Suppressor macrophage (primary cell): ENCODE data around the gene PARD3.

Source experiments
- DNase-seq, 4 experiments: peaks; one replicate each; pipeline ENCODE4 v3.0.0-alpha.2; 2020 to 2022

The PARD3 gene

DNA sequence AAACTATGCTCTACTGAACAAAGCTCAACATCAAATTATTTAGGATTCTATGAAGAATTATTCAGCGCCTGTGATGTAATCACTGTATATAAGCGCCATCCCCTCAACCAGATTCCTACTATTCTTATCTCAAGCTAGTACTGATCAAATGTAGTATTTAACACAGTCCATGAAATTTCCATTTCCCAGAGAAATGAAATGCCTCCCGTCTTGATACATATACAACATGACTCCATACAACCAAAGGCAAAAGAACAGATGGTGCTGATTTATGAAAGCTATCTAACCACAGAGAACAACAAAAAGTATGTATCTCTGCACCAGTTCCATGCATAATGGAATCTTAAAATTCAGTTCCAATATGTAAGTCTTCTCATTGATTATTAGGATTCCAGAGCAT, 406.1 kb downstream of the PARD3 start:
- no peak for DNase-seq

DNA sequence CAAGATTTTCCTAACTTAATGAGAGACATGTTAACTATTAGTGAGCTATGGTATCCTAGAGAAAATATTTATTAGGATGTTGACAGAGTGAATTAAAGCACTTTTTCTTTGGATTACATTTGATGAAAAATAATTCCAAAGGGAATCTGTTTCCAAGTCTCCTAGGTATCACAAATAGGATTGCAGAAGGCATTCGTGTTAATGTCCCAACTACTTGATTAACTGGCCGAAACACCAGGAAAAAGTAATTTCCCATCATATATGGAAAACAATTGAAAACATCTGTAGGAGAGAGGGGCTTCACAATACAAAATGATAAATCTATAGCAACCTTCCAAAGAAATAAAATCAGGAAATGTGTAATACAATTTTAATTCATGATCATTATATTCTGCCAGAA, 406.7 kb downstream of the PARD3 start:
- no peak for DNase-seq

DNA sequence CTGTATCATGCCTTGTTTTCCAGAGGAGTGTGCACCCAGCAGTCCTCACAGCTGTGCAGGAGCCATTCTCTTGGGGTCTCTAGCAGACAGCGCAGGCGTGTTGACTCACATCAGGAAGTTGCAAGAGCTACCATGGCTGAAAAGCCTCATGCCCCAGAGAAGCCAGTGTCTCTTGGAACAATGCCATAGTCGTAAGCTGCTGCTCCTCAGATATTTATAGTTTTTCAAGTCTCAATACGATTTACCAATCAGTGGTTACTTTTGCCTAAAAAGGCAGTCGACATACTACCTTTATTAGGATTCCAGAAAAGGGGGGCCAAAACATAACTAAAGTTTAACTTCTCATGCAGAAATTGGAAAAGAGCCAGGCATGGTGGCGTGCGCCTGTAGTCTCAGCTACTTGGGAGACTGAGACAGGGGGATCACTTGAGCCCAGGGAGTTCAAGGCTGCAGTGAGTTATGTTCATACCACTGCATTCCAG, 407.7 kb downstream of the PARD3 start:
- DNase-seq, result peak; percentile 51 to 75 (median 68)

DNA sequence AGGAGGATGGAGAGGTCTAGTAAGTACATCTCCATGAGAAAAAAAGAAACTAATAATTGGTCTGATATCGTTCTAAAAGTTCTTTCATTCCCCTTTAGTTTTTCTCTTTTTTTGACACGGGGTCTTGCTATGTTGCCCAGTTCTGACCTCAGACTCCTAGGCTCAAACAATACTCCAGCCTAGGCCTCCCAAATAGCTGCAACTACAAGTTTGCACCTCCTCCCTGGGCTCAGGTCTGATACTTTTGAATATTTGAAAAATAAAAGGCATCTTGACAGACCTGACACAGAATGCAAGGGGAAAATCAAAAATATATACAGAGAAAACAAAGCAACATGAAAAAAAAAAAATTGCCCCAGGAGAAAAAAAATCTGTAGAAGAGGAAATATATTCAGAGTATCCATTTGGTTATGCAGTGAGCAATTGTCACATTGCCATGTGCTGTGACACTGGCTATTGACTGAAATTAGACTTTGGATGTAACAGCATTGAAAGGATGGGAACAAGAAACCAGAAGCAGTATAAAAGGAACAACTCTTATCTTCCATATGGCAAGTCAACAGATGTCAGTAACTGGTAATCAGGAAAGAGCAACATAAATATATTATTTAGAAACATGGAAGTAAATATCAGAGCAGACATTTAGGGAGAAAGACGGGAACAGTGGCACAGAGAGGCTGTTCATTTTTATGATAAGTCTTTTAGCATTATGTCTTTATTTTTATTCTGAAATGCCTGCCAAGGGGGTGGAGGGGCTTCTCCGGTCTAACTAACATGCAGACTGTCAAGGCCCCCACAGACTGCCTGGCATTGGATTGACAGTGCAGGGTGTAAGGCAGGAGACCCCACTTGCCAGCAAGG, 408.4 kb downstream of the PARD3 start:
- peak; percentile 21 to 60 (median 34) for DNase-seq

DNA sequence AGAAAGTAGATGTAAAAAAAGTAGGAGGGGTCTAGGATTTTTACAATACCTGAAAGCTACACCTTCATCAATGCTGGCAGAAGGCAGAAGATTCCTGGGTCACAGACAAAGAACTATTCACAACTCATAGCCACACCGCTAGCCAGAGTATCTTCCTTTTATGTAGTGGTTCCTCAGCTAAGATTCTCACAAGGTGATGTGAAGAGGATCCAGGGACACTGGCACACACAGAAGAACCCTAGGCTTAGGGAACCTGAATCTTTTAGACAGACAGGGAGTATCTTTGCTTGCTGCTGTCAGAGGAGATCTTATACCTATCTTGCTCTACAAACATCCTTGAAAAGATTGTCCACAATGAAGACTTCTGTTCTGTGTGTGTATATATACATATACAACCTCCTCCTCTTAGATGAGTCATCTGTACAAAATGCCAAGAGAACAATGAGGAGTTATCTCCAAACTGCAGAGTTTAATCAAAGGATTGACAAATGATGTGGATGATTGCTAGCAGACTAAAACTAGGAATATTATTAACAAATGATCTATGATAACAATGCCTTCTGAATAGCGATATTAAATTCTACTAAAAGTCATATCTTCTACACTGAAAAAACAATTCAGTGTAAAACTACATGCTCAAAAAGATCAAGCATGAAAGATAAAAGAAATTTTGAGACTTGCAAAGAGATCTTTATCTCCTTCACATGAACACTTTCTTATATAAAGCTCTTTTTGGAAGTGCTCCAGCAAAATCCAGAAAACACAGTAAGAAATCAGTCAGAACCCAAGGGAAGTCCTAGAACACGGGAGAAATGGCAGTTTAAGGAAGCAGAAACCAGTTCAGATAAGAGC, 409.3 kb downstream of the PARD3 start:
- DNase-seq, result peak in 1 of 4 experiments; percentile 4

DNA sequence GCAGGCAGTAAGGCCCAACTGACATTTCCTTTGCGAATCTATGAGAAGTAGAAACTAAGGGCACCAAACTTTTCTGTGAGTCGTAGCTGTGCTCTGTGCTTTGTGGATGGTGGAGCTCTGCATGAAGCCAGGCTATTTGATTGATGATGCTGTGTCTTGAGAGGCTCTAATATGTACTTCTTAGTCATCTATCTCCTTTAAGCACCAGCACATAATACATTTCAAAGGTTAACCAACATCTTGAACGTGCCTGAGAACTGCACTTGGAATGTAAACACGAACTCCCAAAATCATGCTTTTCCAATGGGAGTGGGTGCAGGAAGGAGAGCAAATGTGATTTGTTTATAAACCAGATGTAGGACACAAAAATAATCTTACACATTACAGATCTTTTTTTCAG, 411.6 kb downstream of the PARD3 start:
- no peak for DNase-seq

DNA sequence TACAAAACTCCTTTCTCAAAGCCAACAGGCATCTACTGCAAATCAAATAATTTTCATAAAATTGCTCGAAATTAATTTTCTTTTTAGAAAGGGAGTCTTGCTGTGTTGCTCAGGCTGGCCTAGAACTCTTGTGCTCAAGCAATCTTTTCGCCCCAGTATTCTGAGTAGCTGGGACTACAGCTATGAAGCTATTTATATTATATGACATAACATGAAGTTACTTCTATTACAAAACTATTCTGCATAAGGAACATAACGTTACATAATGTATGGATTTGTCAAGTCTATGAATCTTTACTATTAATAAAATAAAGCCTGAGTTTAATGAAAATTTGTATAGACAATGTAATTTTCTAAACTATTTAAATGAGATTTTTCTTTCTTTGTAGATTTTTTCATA, 415.0 kb downstream of the PARD3 start:
- peak in 2 of 4 experiments; percentile 22 to 28 for DNase-seq

DNA sequence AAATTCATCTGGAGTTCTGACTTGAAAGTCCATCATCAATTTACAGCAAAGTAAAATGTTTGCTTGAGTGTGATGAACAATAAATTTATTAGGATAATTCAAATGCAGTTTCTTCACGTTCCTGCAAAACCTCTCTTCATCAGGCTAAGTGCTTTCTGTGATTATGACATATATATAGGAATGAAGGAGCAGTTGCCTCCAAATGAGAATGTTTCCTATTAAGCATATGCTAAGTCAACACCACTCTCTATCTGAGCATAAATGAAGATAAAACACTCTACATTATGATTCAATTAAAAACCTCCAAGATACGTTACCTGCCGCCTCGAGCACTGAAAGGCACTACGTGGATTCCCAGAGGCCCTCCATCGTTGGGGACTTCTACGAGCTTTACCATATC, 416.1 kb downstream of the PARD3 start:
- no peak for DNase-seq

DNA sequence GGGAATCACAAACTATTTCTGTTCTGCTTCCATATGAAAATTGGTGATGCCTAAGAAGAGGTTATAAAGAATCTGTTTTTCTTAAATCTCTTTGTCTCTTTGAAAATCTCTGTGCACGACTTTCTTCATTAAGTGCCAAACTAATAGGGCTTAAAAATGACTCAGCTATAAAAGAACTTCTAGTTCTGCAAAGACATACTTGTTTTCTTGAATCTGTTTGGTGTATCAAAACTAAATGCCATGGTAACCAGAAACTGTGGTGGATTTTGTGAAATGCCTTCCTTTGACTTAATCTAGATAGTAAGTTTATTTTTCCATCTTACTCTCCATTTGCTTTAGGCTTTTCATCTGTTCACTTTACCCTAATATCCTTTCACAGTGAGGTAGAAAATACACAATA, 417.8 kb downstream of the PARD3 start:
- peak in 1 of 4 experiments; percentile 5 for DNase-seq

DNA sequence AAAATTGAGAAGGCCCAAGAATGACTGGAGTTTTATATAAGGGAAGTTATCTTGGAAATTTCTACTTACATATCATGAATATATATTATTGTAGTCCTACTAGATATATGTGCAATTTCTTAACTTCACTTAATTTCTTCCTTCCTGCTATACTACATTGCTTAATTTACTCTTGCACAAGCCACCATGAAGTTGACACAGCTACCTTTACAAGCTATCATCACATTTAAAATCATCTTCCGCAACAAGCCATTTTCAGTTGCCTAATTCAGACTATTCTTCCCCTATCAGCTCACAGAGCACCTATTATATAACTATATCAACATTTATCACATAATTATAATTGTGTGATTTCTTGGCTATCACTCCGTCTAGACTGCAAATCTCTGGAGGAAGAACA, 418.4 kb downstream of the PARD3 start:
- DNase-seq, result peak in 2 of 4 experiments; percentile 33 to 40

DNA sequence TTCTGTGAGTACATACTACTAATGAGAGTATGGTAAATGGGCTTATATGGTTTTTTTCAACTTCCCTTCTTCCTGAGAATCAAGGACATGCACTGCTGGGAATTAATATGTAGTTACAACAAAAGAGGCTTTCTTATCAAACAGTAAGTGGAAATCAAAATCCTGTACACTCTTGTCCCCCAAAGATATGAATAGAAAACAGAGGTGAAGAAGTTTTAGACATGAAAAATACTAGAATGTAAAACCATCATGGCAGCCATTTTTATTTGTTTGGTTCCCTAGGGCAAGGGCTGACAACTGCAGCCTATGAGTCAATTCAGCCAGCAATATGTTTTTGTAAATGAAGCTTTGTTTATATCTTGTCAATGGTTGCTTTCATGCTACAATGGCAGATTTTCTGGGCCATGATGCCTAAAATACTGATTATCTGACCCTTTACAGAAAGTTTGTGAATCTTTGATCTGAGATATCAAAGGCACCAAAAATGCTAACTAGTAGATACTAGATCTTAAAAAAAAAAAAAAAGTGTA, 422.4 kb downstream of the PARD3 start:
- no peak for DNase-seq

DNA sequence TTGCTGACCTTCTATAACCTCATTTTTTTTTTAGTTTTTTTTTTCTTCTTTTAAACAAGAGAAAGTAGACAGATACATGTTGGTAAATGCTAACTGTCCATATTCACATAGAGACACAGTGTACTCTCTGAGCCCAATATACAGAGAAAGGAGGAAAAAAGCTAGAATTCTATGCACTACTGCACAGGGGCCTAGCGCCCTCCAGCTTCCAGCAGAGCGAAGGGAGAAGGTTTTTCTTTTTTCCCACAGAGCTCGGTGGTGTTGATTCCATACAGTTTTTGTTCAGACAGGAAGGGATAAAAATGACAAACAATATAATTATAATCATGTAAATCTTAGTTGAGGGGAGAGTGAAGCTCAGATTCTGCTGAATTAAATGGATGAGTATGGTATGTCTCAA, 423.9 kb downstream of the PARD3 start:
- peak in 3 of 4 experiments; percentile 4 to 29 (median 19) for DNase-seq

DNA sequence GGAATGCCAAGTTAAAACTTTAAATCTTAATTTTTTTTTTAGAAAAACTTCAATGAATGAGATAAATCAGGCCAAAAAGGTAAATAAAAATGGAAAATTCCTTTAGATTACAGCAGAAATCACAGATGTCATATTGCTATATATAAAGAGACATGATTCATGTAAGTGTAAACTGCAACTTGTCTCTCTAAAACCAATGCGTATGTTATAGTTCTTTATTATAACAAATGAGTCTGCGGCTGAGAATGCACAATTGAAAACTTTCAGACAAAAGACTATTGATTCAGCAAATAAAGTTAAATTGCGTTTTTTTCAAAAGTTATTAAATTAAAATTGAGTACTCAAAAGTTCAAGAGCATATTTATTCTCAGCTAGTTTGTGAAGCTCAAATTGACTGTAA, 425.3 kb downstream of the PARD3 start:
- DNase-seq, result no peak

DNA sequence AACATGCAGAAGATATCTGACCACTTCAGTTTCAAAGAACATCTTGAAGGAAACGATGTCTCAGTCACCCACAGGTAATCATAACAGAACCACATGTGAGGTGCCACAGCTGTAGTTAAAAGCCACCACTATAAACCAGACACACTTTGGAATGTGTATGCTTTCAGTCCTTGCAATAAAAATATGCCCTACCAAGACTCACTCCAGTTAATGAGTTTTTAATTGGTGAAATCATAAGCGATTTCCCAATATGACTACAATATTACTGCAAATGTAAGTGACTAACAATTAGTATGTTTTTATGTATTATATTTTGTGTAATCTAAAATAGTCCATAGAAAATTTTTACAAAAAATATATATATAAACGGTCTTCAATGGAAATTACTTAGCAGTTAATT, 428.2 kb downstream of the PARD3 start:
- DNase-seq, result no peak

DNA sequence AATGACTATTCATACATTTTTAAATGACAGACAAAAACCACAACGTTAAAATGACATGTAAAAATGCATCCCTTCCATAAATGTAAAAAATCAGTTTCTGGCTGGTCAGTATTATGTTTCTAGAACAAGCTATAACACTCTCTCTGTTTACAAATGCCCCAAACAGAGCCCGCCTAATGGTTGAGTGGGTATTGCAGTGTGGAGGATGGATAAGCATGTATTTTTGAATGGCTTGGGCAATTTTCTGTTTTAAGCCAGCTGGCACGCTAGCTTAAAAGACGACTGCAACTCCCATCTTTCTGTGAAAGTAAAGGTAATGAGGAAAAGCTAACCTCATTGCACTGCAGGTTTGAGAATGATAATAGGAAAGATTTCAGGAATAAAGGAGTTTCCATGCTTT, 430.7 kb downstream of the PARD3 start:
- no peak for DNase-seq

DNA sequence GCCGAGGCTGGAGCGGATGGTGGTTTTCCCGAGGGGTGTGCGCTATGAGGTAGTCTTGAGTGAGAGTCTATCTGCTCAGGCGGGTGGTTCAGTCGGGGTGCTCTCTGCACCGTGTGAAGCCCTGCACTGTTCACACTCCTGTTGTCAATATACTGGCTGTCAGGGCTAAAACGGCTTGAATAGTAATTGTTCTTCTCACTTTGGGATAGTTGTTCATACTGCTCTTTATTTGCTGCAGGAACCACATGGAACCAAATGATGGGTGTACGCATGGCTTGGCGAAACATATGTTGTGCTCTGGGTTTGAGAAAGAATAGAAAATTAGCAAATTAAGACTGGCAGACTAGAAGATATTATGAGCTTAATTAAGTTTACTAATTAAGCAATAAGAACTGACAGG, 432.5 kb downstream of the PARD3 start:
- no peak for DNase-seq

DNA sequence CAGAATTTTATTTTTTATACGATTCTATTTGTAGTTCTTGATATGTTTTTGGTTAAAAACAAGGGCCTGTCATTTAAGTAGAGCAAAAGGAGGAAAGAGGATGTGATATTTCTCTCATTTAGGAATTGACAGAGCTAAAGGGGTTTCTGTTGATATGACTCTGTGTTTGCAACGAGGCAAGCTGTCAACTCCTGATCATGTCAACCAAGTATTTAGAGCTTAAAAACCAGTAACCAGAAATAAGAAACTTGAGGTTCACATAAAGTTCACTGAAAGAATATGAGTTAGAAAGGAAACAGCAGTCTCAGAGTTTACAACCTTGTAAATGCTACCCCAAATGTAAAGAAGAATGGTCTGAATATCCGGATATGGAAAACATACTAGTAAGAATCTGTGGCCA, 434.2 kb downstream of the PARD3 start:
- DNase-seq, result no peak

DNA sequence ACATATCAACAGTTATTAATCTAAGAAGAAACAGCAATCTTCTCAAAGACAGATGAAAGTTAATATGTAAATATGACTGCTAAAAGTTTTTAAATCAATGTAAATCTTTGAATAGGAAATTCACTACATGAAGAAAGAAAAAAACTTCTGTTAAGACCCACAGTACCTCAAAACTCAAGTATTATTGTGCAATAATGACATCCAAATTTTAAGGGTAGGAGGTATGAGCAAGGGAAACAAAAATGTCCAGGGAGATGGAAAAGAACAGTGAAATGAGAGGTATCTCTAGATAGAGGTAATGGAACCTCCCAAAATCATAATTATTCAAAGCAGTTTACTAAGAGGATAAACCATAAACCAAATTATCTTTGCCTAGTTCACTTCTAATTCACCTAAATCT, 436.8 kb downstream of the PARD3 start:
- DNase-seq, result no peak

DNA sequence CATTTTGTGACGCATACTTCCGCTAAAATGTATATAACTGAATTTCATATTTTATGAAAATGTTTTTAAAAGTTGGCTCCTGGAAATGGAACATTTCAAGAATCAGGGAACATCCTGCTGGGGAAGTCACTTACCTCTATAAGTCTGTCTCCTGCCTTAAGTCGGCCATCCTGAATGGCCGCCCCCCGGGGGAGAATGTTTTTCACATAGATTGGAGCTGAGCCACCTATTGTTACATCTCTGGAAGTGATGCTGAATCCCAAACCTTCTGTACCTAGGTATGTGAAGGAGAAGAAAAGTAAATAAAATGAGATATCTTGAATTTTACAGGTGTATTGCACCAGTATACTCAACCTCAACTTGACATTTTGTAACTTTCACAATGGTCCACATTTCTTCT, 437.3 kb downstream of the PARD3 start:
- no peak for DNase-seq

DNA sequence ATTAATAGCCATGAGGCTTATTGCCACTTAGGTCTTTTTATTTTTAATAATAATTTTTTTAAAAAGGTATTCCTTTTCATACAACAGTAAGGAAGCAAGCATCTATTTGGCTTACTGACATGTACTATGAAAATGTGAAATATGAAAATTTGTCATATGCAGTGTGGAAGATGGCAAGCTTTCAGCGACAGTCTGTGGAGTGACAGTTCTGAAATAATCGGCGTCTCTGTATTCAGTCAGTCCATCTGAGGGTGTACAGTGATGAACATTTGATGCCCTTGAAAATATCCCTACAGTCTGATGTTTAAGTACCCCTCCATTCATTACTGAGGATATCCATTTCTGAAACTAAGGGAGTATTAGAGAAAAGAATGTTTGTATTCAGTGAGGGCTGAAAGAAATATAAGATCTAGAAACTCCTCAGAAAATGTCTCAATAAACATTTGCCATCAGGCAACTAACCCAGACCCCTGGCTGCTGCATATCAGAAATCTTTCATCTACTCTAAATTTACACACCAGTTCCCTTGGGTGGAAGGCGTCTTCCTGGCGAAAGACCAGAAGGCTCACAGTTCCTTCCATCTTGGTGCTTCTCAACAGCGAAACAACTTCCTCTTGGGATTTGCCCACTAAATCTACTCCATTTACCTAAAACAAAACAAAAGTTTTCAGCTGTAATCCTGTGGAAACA, 440.6 kb downstream of the PARD3 start:
- DNase-seq, result peak; percentile 38 to 70 (median 64)

DNA sequence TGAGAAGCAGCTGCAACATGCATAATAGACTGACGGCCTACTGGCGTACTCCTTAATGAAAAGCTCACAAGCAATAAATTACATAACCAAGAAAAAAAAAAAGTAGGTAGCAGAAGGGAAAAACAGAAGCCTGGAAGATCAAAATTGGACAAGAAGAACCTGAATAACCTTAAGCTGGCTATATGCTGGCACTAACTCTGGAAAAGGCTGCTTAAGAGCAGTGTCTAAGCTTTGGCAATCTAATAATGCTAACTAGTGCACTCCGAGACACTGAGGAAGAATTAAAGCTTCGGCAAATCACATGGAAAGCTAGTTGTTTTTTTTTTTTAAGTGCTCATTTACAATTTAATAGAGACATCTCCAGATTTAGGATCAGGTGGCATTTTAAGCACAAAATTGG, 441.9 kb downstream of the PARD3 start:
- no peak for DNase-seq

DNA sequence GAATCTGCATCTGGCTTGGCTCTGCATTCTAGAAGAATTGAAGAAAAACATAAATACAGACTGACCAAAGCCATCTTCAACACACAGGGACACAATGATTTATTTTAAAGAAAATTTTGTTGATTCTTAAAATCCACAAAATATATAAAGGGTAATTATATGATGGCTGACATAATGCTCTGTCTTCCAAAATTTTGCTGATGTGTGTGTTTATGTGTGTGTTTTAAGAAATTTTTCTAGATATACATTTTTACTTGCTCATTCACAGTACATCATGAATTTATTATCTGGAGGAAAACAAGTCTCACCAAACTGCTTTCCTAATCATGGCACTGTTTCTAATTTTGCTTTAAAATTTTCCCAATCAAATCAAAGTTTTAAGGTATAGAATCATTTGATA, 442.6 kb downstream of the PARD3 start:
- no peak for DNase-seq

DNA sequence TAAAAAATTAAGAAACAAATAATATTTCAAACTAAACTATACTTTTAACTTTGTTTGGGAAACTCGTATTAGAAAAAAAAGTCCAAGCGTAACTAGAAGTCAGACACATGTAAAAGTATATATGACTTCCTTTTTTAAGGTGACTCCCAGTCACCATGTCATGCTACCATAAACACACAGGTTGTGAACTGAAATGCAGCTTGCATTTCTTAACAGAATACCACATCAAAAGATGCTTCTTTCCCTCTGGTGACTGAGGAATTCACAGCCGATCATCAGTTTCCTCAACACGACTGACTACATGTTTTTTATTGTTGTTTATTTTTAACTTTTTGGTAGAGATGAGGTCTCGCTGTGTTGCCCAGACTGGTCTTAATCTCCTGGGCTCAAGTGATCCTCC, 445.0 kb downstream of the PARD3 start:
- no peak for DNase-seq
